GM19239 (cell line): ENCODE results near the gene F2RL2.
"Not testable (repeated sequence)": the region's sequence is repeated elsewhere in the genome, so short reads cannot be mapped to it uniquely, and the experiment has no call there.

Experiments used
- DNase-seq: peaks from one replicate; pipeline ENCODE4 v3.0.0; 2011; ENCODE audit warnings: low spot score; ENCODE audit not compliant: insufficient read length
- FAIRE-seq: peaks from 2 replicates; lab custom pipeline; 2011; peaks lifted over from hg19 to GRCh38; lab: Jason Lieb, UNC

Gene F2RL2

GRCh38 chr5:76625087-76625815, 2.0 kb upstream of the F2RL2 start:
- no peak for DNase-seq
- FAIRE-seq: no peak

GRCh38 chr5:76622076-76622475, 1.1 kb downstream of the F2RL2 start:
- DNase-seq (no peak), FAIRE-seq (no peak)

DNA sequence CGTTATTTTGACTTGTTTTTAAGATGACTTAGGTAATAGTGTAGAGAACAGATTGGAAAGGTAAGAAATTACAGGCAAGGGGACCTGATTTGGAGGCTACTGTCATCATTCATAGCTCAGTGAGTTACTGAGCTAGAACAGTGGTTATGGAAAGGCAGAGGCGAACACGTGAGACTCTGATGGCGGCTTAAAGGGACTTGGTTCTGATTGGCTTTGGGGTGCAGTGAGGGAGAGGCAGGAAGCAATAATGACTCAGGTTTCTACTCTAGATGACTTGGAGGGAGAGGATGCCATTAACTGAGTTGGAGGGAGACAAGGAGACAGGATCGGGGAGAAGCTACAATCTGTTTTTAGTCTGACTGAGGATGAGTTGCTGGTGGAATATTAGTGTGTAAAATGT, 3.0 kb downstream of the F2RL2 start:
- DNase-seq (no peak), FAIRE-seq (no peak)

DNA sequence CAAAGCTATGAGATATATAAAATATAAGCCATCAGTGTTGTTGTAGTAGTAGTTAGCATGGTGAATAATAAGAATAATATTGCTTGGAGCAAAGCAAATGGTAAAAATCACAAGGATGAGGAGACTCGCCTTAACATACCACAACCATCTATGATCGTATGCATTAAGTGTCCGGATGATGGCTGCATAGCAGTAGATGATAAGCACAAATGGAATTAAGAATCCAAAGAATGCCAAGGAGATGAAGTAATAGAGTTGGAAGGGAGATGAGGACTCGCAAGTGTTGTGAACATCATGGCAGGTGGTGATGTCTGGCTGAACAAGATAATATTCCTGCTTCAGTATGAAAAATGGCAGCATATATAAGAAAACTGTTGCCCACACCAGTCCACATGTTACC, 5.5 kb downstream of the F2RL2 start:
- FAIRE-seq (no peak), DNase-seq (no peak)

DNA sequence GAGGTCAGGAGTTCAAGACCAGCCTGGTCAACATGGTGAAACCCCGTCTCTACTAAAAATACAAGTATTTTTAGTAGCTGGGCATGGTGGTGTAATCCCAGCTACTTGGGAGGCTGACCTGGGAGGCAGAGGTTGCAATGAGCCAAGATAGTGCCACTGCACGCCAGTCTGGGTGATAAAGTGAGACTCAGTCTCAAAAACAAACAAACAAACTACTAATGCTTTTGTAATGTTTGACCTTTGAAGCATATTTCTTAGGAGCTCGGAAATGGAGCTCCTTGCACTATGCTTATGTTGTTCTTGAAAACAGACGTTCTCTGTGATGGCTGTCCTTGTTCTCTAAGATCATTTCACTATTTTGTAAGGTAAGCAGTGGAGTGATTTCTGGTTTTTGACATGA, 6.0 kb downstream of the F2RL2 start:
- no peak for FAIRE-seq
- no peak for DNase-seq

- DNase-seq (no peak), FAIRE-seq (no peak)
Observed at GRCh38 chr5:76616206-76616605, 7.0 kb downstream of the F2RL2 start.

- DNase-seq (no peak), FAIRE-seq (no peak)
Observed at GRCh38 chr5:76615759-76616158, 7.4 kb downstream of the F2RL2 start.

GRCh38 chr5:76612942-76613341, 10.3 kb downstream of the F2RL2 start:
- FAIRE-seq (no peak), DNase-seq (no peak)

DNA sequence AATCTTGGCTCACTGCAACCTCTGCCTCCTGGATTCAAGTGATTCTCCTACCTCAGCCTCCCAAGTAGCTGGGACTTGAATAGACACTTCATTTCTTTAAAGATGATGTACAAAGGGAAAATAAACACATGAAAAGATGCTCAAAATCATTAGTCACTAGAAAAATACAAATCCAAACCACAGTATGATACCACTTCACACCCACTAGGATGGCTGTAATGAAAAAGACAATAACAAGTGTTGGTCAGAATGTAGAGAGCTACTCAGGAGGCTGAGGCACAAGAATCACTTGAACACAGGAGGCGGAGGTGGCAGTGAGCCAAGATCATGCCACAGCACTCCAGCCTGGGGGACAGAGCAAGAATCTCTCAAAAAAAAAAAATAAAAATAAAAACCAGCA, 13.0 kb downstream of the F2RL2 start:
- DNase-seq: no peak
- FAIRE-seq: no peak

GRCh38 chr5:76608833-76609232, 14.4 kb downstream of the F2RL2 start:
- no peak for FAIRE-seq
- DNase-seq: no peak

DNA sequence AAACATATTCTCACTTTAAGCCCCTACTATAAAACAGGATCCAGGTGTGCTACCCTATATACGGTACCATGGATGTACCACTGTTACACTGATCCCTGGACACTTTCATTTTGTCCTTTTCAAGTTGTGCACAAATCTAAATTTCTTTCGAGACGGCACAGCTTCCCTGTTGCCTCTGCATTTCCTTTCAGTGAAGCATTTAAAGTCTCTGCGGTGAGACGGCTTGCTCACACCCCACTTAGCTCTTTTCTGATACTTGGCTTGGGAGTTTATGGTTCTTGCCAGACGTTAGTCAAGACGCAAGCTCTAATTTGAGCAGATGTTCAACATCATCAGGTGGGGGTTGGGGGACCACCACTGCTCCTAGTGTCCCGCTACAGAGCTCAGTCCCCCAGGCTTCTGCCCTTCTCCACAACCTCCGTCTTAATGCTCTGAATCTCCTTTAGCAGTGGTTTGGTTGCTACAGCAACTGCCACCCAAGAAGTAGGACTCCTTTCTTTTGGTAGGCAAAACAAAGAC, 15.8 kb downstream of the F2RL2 start:
- FAIRE-seq (peak; percentile 21), DNase-seq (no peak)

GRCh38 chr5:76606701-76607100, 16.5 kb downstream of the F2RL2 start:
- FAIRE-seq (no peak), DNase-seq (no peak)

DNA sequence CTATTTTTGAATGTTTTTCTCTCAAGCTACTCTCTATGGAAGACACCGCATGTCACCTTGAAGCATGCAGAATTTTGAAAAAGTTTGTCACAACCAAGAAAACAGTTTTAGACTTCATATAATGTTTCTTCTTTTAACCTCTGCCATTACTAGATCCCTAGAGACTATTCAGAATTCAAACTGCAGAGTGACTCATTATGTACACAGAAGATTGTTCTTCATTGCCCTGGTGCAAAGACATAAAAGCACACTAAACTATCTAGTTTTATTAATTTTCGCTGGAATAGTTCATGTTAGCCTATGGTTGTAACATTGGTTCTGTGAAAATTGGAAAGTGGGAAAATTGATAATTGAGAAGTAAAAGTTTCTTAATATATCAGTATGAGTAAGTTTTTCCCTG, 18.4 kb downstream of the F2RL2 start:
- no peak for FAIRE-seq
- no peak for DNase-seq

GRCh38 chr5:76603991-76604390, 19.2 kb downstream of the F2RL2 start:
- DNase-seq: not testable (repeated sequence)

DNA sequence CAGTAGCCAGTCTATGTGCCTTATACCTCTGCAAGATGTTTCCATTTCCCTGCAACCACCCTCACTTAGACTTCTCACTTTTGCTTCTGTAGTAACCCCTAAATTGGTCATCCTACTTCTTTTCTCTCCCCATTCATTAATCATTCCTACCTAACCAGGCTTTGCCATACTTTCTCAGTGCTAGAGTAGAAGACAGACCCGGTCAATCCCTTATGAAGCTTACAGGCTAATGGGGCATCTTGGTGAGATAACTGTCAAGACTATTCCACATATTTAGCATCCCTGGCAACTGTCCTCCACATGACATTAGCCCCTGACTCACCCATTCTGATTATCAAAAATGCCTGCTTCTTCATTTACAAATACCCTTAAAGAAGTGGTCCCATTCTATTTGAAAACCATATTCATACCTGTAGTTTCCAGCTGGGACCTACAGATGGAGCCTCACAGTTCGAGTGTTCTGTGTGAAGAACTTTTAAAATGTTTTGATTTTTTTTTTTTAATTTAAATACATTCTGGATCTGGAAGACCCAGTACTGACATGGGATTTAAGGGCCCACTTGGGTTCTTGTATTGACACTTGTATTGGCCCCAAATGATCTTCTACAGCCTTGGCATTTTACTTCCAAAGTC, 21.0 kb downstream of the F2RL2 start:
- FAIRE-seq (no peak), DNase-seq (no peak)

More at GRCh38 chr5:76603991-76604390, 19.2 kb downstream of the F2RL2 start:
- FAIRE-seq: not testable (repeated sequence)

DNA sequence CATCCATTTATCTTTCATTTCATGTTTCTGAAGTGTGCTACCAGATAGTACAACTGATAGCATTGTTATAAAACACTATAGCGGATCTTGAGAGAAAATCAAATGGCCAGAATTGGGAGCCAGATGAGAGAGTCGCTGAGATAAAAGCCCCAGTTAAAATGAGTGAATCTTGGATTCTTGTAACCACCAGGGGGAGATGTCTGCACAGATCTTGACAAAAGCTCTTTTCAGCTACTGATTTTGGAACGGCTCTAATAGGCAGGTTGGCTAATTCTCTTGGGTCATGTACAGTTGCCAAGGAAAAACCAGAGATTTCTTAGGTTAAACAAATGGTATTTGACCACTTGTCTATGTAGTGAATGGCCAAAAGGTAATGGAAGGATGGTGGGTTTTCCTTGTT, 21.7 kb downstream of the F2RL2 start:
- FAIRE-seq (peak; percentile 95), DNase-seq (peak; percentile 25)

GRCh38 chr5:76600716-76601115, 22.5 kb downstream of the F2RL2 start:
- FAIRE-seq (no peak), DNase-seq (no peak)

DNA sequence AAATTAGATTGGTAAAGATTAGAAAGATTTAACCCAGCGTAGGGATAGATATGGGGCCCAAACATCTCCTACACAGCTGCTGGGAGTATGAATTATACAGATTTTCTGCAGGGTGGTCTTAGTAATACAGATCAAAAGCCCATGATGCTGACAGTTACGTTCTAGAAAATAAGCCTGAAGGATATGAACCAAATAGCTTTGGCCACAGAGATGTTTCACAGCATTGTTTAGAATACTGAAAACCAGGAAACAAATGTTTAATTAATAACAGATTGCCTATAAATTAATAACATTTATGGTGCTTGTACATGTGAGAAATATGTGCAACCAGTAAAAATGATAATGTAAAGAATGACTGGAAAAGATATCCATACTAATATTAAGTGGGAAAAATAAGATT, 24.7 kb downstream of the F2RL2 start:
- FAIRE-seq (no peak), DNase-seq (no peak)

DNA sequence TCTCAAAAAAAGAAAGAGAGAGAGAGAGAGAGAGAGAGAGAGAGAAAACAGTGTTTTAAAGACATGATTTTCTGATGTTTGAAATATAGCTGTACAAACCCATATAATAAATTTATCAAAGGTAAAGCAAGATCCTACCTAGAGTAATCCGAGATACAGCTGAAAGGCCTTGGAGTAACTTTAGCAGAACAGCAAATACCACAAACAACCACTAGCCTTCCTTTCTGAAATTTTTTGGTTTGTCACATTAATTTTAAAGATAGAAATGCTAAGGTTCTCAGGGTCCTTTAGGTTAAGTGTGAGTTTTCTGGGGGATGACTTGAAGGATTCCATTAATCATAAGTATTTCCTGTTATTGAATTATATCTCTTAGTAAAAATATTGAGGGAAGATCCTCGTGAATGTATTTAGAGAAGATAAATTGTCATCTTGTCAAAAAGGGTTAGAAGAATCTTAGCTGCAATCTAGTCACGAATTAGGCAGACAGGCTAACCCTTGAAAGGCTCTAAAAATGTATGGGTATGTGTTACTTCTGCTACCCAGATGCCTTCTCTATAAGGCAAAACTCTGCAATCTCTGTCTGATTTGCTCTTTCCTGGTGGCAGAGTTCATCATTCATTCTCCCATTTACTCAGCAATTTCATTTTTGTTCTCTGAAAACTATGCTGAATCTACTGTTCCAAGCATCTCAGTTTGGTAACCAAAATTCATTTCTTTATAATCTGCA, 27.3 kb downstream of the F2RL2 start:
- DNase-seq (no peak), FAIRE-seq (no peak)

GRCh38 chr5:76594107-76594506, 29.1 kb downstream of the F2RL2 start:
- FAIRE-seq (no peak), DNase-seq (no peak)

DNA sequence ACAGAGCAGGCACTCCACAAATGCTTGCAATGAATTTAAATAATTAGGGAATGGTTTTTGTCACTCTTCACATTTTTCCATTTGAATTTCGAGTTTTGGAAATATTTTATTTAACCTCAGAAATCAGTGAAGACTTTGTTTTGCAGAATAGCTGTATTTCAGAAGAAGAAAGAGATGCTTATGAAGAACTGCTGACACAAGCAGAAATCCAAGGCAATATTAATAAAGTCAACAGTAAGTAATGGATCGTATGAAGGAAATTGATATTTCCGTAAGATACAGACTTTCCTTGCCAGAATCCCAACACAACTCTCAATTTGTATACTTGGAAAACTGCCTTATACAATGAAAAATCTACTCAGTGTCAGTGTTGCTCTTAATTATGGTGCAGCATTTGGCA, 30.5 kb downstream of the F2RL2 start:
- FAIRE-seq (no peak), DNase-seq (no peak)
